ELR (cell line): Measurements from ENCODE around the gene COA5.

Experiments
- DNase-seq: peaks from one replicate; pipeline ENCODE4 v3.0.0-alpha.2; 2015; ENCODE audit warnings: low read depth

The COA5 gene

GRCh38 chr2:98571796-98572195 lies 36.5 kb downstream of the COA5 start:
- DNase-seq, result no peak

GRCh38 chr2:98571121-98571701 lies 37.1 kb downstream of the COA5 start:
- no peak for DNase-seq

DNA sequence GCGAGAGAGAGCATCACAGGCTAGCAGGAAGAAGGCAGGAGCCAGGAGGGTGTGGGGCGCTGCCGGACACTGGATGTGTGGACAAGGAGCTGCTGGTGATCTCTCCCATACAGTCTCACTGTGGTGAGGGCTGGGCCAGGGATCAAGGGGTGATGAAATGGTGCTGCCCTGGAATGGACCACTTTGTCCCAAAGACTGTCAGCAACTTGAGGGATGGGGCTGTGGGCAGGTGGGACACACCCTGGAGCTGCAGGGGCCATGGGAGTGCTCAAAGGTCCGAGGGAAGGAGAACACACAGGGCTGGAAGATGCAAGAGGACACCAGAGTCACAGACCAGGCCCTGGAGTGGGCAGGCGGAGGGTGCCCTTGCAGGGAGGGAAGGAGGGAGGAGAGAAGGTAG lies 38.0 kb downstream of the COA5 start:
- no peak for DNase-seq

GRCh38 chr2:98569915-98570314 lies 38.4 kb downstream of the COA5 start:
- DNase-seq, result no peak

GRCh38 chr2:98569197-98569793 lies 39.0 kb downstream of the COA5 start:
- peak; percentile 51 for DNase-seq

DNA sequence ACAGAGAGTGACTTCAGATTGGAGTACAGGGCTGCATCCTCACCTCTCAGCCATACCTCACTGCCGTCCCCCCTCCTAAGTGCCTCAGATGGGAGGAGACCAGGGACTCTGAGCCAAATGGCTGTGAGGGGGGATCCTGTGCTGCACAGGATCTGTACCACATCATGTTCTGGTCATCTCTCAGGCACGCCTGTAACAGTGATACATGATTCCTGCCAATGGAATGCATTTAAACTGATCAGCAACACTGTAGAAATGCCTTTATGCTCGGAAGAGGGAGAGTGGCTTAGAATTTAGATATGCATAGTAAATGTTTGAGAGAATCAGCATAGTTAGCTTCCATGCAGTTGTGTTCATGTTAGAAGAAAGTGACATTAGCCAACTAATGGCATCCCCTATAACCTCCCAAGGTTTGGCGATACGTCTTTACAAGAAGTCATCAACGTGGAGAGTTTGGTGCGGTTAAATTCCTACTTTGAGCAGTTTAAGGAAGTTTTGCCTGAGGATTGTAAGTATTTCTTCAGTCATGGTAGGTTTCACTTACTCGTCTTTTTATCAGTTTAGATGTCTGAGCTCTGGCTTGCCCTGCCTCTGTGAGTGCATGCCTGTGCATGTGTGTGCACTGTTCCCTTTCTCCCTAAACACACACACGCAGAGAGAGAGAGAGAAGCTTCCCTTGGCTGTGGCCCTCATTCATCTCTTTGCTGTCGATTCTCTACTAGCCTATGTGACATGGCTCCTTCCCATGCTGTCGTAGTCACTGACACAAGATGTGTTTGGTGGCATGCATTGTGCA lies 40.0 kb downstream of the COA5 start:
- peak; percentile 74 for DNase-seq

DNA sequence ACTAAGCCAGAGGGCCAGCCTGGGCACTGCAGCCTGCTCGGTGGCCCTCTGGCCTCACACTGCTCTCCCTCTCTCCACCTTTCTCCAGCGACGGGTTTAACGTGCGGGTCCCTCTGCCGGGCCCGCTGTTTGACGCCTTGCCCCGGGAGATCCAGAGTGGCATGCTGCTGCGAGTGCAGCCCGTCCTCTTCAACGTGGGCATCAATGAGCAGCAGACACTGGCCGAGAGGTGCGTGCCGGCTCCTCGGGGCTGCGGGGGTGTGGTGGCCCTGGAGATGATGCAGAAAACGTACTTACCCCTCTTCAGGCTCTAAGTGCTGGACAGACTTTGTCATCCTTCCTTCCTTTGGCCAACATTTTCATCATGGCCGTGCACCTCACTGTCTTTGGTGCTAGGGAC lies 42.4 kb downstream of the COA5 start:
- no peak for DNase-seq

DNA sequence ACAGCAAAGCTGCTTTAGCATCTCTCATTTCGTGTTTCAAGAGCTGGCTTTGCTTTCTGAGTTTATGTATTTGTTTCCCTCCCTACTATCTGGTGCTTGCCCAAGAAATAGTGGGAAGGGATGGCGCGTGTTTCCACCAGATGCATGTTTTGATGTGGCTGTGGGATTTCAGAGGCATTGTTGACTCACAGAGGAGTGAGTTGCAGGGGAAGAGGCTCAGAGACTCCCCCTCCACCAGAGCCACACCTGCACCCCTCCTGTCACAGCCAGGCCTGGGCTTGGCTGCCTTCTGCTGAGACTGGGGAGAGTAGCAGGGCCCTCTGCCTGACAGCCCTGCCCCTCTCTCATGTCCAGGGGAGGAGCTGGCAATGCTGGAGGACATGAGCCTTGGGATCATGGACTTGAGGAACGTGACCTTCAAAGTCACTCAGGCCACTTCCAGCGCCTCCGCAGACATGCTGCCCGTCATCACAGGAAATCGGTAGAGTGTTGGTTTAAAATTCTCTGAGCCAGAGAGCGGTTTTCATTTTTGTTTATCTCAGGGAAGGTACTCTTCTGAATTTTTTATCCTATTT lies 42.9 kb downstream of the COA5 start:
- DNase-seq, result no peak

DNA sequence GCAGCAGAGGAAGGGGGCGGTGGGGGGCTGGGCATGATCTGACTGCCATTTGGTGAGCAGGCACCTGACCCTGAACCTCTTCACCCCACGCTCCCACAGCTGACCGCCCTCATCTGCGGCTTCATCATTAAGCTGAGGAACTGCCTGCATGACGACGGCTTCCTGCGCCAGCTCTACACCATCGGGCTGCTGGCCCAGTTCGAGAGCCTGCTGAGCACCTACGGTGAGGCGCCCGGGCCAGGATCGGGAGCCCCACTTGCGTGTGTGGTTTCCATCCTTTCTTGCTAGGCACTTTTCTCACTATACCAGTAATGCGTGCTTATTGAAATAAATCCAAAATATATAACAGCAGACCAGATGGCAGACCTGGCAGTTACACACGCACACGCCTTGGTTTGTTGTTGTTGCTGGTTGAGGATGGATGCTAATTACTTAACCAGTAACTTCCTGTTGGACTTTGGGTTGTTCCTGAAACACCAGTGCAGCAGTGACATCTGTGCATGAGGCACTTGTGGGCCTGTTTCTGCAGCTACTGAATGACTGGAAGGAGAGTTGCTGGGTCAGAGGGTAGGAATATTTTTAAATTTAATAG lies 43.7 kb downstream of the COA5 start:
- DNase-seq, result no peak

DNA sequence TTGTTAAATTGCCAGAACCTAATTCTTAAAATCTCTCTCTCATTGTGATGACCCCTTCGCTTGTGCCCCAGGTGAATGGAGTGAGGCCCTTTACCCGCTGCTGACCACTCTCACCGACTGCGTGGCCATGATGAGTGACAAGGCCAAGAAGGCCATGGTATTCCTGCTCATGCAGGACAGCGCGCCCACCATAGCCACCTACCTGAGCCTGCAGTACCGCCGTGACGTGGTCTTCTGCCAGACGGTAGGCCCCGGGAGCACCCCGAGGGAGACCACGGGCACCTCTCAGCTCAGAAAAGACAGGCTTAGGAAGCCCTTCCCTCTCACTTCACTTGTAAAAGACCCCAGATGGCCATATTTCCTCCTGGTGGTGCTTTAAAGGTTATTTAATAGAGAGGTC lies 44.9 kb downstream of the COA5 start:
- DNase-seq, result no peak

DNA sequence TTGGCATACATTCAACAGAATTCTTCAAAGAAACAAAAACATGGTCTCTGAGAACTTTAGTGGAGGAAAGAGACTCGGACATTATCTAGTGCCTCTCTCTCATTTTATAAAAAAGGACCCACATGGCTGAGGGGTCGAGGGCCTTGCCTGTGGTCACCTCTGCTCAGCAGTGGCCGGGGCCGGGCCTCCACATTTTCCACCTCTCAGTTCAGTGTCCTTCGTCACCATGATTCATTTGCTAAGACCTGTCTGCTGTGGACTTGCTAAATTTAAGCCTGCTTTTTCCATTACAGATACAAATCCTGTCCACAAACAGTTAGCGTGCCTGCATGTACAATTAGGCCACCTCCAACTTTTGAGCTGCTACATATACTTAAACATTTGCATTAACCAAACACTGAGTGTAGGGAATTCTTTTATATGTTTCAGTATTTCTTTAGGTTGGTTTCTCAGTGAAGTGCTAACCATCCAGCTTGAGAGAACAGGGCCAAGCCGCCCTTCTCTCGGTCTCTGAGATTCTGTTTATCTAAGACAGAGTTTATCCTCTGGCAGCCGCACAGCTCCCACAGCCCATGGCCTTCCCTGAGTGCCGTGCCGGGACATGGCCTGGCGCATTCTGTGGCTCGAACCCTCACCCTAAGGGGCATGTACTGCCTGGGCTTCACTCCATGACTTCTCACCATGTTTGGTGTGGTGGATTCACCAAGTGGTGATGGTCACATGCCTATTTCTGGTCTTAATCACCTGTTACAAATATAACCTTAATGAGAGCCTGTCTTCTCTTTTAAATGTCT lies 46.2 kb downstream of the COA5 start:
- no peak for DNase-seq

DNA sequence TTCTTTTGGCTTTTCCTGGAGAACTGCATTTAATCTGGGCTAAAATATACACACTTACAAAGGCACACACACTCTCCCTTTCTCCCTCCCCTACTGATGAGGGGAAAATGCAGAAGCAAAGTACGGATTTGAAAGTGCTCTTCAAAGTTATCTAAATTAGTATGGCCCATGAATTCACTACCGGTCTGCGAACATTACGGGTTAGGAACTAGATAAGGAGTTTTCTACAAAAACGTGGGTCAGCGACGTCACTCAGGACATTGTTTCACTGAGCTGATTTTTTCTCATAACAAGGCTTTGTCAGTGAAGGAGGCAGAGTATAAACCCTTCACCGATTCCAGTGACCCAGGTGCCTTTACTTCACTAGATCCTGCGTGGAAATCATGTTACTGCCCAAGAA lies 47.3 kb downstream of the COA5 start:
- no peak for DNase-seq

DNA sequence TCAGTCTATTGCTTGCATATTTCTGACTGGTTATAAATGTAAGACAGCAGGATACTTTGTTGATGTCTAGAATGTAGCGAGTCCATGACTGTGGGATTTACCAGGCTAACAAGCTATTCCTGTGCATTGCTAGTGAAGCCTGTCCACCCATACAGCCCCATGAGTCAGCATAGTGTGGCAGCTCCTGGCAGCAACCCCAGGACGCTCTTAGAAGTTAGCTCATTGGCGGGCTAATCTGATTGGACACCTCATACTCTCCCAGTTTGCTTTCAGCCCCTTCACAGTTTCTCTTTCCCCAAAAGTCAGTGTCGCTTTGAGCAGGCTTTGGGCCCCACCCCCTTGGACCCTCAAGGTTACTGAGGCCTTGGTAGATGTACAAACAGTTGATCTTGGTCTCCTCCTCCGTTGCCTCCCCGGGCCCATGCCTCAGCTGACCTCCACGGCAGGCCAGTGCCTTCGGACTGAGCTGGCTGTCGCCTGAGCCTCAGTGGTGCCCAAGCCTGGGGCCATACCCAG lies 48.0 kb downstream of the COA5 start:
- DNase-seq, result peak; percentile 92

- DNase-seq, result peak; percentile 37
These were observed 48.7 kb downstream of the COA5 start for GRCh38 chr2:98559581-98559980.

- no peak for DNase-seq
These were observed 49.3 kb downstream of the COA5 start for GRCh38 chr2:98558852-98559530.

DNA sequence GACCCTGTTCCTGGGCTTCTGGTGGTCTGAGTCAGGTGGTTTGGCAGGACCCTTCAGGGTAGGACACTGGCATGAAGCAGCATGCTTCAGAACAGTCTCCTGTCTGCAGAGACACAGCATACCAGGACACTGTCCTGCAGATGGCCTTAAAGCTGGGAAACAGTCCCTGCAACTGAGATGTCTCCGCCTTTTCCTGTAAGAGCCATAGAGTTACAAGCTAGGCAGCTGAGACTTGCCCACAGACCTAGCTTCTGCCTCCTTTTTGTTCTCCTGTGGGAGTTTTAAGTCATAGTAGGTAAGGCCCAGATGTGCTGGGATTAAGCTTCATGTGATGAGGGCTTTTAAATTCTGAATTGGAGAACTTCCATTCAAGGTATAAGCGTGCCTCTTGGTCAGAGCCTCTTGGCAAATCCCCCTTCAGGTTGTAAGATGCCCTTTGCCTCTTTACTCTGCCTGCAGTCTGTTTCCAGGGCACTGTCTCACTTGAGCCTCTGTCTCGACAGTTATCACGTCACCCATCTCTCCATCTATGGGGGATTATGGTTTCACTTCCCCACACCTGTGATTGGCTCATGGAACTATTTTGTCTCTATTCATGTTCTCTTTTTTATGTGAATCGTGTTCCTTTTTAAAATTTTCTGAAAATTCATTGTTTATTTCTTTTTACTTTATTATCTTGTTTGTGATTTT lies 51.8 kb downstream of the COA5 start:
- no peak for DNase-seq

DNA sequence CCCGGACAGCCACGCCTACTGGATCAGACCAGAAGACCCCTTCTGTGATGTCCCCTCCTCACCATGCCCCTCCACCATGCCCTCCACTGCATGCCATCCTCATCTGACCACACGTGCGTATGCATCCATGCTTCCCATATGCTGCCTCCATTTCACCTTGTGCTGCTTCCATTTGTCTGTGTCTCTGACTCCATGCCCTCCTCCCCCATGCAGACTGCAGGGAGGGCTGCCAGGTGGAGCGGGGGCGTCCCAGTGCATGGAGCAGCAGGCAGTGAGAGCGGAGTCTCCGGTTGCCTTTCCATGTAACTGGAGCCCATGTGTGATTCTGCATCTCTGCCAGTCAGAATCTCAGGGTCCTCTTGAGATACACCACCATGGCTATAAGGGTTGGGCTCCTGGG lies 52.6 kb downstream of the COA5 start:
- DNase-seq, result no peak

- DNase-seq, result no peak
These were observed 54.0 kb downstream of the COA5 start for GRCh38 chr2:98554116-98554861.

DNA sequence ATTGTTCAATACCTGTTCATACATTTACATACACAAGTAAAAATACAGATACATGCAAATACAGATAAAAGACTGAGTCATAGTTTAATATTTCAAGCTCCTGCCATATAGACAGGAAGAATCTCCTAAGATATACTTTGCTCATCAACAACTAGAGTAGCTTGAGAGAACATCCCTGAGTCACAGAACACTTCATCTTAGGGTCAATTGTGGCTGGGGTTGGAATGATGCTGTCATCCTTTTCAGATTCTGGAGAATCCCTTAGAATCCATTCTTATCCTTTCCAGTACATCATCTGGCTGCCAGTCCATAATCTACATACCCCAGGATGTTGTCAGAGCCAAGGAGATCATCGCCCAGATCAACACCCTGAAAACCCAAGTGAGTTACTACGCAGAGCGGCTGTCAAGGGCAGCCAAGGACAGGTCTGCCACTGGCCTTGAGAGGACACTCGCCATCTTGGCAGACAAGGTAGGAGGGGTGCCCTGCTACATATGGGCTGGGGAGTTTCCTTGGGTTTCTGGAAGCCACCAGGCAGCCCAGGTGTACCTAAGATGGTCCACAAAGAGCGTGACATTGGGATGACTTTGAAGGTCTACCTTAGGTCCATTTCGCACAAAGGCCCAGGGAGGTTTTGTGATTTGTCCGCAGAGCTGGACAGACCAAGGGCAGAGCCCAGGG lies 55.7 kb downstream of the COA5 start:
- DNase-seq, result peak; percentile 83
